Measurements from ENCODE around the gene SPDYE6.
A peak's percentile ranks its signal among the peaks of the same experiment; 100 is the strongest.
"Not testable (repeated sequence)": the region's sequence is repeated elsewhere in the genome, so short reads cannot be mapped to it uniquely, and the experiment has no call there.

The SPDYE6 gene, protein sequence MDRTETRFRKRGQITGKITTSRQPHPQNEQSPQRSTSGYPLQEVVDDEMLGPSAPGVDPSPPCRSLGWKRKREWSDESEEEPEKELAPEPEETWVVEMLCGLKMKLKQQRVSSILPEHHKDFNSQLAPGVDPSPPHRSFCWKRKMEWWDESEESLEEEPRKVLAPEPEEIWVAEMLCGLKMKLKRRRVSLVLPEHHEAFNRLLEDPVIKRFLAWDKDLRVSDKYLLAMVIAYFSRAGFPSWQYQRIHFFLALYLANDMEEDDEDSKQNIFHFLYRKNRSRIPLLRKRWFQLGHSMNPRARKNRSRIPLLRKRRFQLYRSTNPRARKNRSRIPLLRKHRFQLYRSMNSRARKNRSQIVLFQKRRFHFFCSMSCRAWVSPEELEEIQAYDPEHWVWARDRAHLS

DNA sequence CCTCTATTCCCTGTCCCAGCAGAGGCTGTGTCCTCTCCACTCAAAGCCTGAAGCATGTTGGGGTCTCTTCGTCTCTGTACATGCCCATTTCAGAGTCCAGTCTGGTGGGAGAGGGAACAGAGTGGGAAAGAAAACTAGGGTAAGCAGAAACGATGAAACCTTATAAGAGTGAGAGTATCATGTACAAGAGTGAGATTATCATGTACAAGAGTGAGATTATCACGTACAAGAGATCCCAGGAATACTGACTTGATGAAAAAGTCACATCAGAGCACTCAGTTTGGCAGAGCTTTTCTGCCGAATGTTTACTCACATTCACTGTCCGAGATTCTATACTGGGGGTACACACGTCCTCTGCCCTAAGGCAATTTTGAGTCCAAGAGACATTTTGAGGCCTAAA, at the start of gene SPDYE6:
Gene SPDYE6 (minus strand): TSS at position 101 of the 400 bp plus-strand sequence. CDS start 421 bp downstream, outside the sequence.
- DNase-seq (ENCODE audit: low read depth in 2 of 2): not testable (repeated sequence)

- not testable (repeated sequence) for DNase-seq (ENCODE audit: low read depth in 2 of 2)
These were observed 48.6 kb upstream of the SPDYE6 start for GRCh38 chr7:102404862-102405188.

- DNase-seq (ENCODE audit: low read depth in 2 of 2): peak in 1 of 2 experiments; percentile 4
These were observed 48.0 kb upstream of the SPDYE6 start for GRCh38 chr7:102404005-102404861.

DNA sequence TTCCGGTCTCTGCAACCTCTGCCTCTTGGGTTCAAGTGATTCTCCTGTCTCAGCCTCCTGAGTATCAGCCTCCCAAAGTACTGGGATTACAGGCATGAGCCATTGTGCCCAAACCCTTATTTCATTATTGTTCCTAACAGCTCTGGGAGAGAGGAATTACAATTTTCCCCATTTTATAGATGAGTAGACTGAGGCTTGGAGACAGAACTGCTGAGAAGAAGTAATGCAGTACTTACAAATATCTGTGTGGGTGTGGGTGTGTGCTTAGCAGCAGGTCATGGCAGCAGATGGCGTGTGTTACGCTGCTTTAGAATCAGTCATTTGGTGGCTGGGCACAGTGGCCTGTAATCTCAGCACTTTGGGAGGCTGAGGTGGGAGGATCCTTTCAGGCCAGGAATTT, 47.3 kb upstream of the SPDYE6 start:
- no peak for DNase-seq (ENCODE audit: low read depth in 2 of 2)

- no peak for DNase-seq (ENCODE audit: low read depth in 2 of 2)
These were observed 44.1 kb upstream of the SPDYE6 start for GRCh38 chr7:102400360-102400759.

GRCh38 chr7:102398543-102398942, 42.3 kb upstream of the SPDYE6 start:
- DNase-seq (ENCODE audit: low read depth in 2 of 2): no peak

DNA sequence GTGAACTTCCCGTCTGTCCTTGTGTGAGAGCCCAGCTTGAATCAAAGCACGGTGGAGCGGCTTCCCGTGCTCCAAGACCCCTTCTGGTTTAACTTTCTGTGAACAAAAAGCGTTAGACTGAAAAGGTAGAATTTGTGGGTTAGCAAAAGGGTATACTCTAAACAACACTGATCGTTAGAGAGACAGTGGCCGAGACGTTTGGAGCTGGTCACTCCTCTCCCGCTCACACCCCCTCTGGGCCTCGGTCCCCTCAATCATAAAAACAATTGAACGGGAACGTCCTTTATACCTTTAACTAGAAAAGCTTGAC, 40.4 kb upstream of the SPDYE6 start:
- DNase-seq (ENCODE audit: low read depth in 2 of 2): no peak

DNA sequence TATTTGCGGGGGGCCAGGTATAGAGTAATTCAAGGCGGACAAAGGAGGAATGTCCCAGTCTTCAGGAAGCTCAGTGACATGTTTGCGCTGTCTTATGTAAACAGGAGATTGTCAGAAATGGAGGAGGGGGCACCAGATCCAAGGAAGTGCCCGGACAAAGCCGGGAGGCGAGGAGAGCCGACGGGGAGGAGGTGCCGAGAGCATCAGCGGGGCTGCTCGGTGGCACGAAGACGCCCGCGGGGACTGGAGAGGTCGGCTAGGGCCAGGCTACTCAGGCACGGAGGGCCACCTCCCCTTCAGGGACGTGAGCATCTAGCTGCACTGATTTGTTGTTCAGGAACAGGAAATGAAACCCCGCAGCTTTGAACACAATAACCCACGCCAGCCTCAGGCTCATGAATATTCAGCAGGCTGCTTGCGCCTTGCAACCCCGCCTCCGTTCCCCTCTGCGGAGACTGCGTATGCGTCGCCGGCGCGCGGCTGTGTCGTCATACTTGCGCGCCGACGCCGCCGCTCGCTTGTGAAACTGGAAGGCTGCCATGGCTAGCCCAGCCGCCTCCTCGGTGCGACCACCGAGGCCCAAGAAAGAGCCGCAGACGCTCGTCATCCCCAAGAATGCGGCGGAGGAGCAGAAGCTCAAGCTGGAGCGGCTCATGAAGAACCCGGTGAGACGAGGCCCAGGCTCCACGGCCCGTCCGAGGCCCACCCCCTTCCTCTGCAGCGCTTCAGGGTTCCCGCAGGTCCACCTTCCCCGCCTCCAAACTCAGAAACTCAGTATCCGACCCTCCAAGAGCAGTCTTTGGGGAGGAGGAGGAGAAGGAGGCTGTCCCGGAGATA, 39.8 kb upstream of the SPDYE6 start, which contains the start of gene PRKRIP1:
Gene PRKRIP1 (plus strand): TSS at position 491 of the 837 bp plus-strand sequence. CDS start 49 bp downstream, at position 540.
- DNase-seq (ENCODE audit: low read depth in 2 of 2): peak; percentile 63 to 68

DNA sequence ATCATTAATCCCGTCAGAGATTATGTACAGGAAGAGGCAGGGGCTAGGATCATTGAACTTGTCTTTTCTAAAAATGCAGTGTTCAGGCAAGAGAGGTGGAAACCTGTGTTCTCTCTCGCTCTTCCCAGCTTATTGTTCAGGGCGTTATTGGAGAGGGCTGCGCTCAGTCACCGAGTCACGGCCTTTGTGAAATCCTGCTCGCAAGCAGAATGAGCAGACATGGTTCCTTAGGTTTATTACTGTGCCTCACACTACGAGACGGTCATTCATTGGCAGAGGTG, 39.3 kb upstream of the SPDYE6 start:
- no peak for DNase-seq (ENCODE audit: low read depth in 2 of 2)

- no peak for DNase-seq (ENCODE audit: low read depth in 2 of 2)
These were observed 37.2 kb upstream of the SPDYE6 start for GRCh38 chr7:102393467-102393866.

- DNase-seq (ENCODE audit: low read depth in 2 of 2): no peak
These were observed 36.1 kb upstream of the SPDYE6 start for GRCh38 chr7:102392330-102392729.

DNA sequence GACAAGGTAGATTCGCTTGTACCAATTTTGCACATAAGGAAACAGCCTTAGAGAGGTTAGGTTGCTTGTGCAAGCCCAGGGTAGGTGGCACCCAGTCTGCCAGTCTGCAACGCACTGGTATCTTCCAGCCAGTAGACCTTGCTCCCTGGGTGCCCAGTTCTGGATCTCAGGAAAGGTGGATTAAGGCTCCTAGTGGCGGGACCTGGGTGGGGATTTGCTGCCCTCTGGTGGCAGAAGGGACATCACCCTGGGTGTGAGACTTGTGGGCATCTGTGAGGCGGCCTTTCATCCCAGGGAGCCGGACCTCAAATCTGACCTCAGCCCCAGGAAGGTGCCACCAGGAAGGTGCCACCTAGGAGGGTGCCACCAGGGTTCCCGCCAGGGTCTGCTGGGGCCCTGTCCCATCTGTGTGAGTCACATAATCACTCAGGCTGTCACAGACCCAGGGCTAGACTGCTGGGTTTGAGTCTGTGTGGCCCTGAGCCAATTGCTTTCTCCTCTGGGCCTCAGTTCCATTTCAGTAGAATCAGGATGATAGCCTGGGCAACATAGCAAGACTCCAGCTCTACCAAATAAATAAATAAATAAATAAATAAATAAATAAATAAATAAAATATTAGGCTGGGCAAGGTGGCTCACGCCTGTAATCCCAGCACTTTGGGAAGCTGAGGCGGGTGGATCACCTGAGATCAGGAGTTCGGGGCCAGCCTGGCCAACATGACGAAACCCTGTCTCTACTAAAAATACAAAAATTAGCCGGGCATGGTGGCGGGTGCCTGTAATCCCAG, 34.6 kb upstream of the SPDYE6 start:
- peak in 1 of 2 experiments; percentile 9 for DNase-seq (ENCODE audit: low read depth in 2 of 2)

DNA sequence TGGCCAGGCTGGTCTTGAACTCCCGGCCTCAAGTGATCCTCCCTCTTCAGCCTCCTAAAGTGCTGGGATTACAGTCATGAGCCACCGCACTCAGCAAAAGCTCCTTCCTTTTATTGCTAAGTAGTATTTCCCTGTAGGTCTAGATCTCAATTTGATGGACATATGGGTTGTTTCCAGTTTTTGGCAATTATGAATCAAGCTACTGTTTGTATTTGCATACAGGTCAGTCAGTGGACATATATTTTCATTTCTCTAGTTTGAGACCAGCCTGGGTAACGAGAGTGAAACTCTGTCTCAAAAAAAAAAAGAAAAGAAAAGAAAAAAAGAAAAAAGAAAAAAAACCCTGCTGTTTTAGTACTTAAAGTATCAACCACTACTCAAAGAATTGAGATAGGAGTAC, 33.6 kb upstream of the SPDYE6 start:
- DNase-seq (ENCODE audit: low read depth in 2 of 2): no peak

DNA sequence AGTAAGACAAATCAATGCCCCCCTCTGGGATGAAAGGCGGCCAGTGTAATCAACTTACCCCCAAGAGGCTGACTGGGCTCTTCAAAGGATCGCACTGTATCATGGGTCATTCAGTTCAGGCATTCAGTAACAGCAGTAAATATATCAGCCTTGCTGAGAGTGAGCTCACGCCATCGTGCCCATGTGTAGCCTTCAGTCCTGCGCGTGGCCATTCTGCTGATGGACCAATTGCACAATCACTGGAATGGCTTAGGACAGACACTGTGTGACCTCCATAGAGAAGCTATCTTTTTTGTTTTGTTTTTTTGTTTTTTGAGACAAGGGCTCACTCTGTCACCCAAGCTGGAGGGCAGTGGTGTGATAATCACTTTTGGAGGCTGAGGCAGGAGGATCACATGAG, 30.8 kb upstream of the SPDYE6 start:
- no peak for DNase-seq (ENCODE audit: low read depth in 2 of 2)

DNA sequence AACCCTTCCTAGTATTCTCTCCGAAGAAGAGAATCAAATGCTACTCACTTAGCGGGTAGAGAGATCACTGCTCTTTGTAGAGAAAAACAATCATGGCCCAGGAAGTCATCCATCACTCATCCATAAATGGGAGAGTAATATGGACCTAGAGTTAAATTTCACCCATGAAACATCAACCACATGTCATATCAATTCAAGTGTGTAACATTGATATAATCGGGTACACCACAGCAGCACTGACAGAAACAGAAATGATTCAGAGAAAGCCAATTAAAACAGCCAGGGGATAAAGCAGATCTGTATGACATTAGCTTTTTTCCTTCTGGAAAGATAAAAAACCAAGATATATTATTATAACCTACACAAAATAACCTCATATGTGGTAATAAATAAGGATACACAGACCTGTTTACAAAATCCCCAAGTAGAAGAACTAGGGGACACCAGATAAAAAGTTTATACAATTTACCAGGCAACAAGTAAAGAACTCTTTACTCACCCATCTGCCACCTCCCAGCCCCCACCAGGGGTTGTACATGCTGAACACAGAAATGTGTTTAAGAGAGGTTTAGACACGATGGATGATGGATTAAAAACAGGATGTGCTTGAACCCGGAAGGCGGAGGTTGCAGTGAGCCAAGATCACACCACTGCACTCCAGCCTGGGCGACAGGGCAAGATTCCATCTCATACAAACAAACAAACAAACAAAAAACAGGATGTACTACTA, 25.6 kb upstream of the SPDYE6 start:
- not testable (repeated sequence) for DNase-seq (ENCODE audit: low read depth in 2 of 2)

GRCh38 chr7:102380837-102381236, 24.6 kb upstream of the SPDYE6 start:
- DNase-seq (ENCODE audit: low read depth in 2 of 2): not testable (repeated sequence)

- no peak for DNase-seq (ENCODE audit: low read depth in 2 of 2)
These were observed 20.8 kb upstream of the SPDYE6 start for GRCh38 chr7:102376964-102377466.

DNA sequence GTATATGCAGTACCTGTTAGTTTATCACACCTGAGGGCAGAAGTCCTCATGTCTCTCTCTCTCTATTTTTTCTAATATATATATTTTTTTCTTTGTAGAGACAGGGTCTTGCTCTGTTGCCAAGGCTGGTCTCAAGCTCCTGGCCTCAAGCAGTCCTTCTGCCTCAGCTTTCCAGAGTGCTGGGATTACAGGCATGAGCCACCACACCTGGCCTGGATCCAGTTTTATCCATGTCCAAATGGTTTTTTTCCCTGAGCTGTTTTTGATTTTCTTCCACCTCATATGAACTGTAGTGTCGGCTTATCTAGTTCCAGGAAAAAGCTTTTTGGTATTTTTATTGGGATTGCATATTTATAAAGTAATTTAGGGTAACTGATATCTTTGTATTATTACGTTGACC, 16.6 kb upstream of the SPDYE6 start:
- DNase-seq (ENCODE audit: low read depth in 2 of 2): not testable (repeated sequence)

DNA sequence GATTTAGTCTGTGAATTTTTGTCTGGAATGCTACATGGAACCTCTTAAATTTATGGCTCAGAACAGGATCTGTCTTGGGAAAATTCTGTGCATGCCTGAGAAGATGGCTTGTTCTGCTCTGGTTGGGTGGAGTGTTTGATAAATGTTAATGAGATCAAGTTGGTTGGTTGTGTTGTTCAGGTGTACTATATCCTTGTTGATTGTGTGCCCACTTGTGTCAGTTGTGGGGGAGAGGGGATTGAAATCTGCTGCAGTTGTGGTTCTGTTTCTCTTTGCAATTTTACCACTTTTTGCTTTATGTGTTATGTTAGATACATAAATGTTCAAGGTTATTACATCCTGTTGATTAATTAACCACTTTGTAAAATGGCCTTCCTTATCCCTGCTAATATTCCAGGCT, 13.8 kb upstream of the SPDYE6 start:
- not testable (repeated sequence) for DNase-seq (ENCODE audit: low read depth in 2 of 2)

GRCh38 chr7:102365390-102365789, 9.1 kb upstream of the SPDYE6 start:
- DNase-seq (ENCODE audit: low read depth in 2 of 2): not testable (repeated sequence)
